ES-I3 (cell line): ENCODE results near the gene HS2ST1.

Source experiments
- H3K36me3 ChIP-seq: 2 replicates; pipeline ENCODE4 v1.6.1; 2013; ENCODE audit warnings: mild to moderate bottlenecking, low read length, control low read depth, moderate library complexity; ENCODE audit not compliant: insufficient read depth
- H3K4me1 ChIP-seq: 2 replicates; pipeline ENCODE4 v1.6.1; 2013; ENCODE audit warnings: mild to moderate bottlenecking, control low read depth, low read length; ENCODE audit not compliant: insufficient read depth
- H3K9ac ChIP-seq: 2 replicates; pipeline ENCODE4 v1.6.1; 2013; ENCODE audit warnings: low read depth, mild to moderate bottlenecking, low read length, moderate library complexity
- H3K9me3 ChIP-seq: 2 replicates; pipeline ENCODE4 v1.6.1; 2013; ENCODE audit warnings: mild to moderate bottlenecking, low read length, moderate library complexity; ENCODE audit not compliant: control insufficient read depth, insufficient read depth

HS2ST1 gene

DNA sequence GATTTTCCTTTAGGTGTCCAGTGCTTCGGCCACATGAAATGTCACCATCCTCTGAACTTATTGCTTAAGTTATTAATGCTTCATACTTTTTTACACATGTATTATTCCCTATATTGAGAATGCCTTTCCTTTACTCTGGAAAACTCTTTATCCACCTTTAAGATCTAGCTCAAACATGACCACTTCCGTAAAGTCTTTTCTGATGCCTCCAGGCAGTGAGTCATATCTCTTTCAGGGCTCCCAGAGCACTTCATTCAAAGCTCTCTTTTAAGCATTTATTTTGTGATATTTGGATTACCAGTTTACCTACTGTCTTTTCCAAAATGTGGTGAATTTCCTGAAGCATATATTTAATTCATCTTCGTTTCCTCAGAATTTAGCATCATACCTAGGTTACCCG, 178.9 kb downstream of the HS2ST1 start:
- Histone ChIP-seq H3K9me3 (no peaks in the 10 kb centered on the region), H3K9ac (no peak overlapping the region), H3K4me1 (peaks cover 11% of the 10 kb centered on the region), H3K36me3 (no peaks in the 10 kb centered on the region)

DNA sequence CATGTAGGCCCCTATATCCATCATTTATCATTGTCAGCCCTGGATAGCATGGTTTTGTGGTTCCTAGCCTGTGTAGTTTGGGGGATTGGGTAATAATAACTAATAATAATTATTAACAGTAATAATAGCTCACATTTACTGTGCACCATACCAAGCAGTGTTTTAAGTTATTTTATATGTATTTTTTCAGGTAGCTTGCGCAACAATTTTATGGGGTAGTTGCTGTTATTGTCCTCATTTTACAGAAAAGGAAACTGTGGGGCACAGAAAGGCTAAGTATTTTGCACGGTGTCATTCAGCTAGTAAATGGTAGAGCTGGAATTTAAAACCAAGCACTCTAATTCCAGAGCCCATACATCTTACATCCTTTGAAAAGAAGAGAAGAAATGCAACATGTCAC, 179.8 kb downstream of the HS2ST1 start:
- no peak overlapping the region for H3K9ac ChIP-seq
- peaks cover 9% of the 10 kb centered on the region for H3K4me1 ChIP-seq
- H3K36me3 ChIP-seq: no peaks in the 10 kb centered on the region
- no peaks in the 10 kb centered on the region for H3K9me3 ChIP-seq

DNA sequence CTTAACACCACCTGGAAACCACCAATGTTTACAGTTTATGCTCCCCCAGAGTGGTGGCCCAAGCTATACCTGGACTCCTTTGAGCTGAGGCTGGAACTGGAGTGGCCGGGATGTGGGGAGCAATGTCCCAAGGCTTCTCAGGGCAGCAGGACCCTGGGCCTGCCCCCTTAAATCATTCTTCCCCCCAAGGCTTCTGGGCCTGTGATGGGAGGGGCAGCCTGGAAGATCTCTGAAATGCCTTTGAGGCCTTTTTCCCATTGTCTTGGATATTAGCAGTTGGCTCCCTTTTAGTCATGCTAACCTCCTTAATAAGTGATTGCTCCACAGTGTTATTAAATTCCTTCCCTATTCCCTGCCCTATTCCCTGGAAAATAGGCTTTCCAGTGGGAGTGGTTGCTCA, 185.8 kb downstream of the HS2ST1 start:
- Histone ChIP-seq H3K4me1 (0 out of 2 replicates have a peak, but pooled peaks cover 4% of the 10 kb centered on the region), H3K9ac (no peak overlapping the region), H3K36me3 (no peaks in the 10 kb centered on the region), H3K9me3 (peaks cover 12% of the 10 kb centered on the region; the same call in 1 of the 2 replicates)

DNA sequence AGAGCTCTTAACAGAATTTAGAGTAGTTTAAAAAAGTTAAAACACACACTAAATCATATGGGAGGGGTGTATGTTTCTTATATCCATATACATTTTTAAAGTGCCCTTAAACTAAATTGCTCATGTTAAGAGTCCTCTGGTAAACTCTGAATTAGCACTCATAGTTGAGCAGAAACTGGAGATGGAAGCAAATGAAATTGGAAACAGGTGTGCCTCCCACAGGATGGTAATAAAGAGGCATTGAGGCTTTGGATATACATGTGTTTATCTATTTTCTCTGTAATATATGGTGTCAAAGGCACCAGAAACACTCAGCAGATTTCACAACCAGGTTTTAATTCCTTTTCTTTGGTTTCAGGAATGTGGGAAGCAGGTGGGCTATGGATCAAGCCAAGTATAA, 188.6 kb downstream of the HS2ST1 start:
- H3K9ac ChIP-seq: no peak overlapping the region
- peaks cover 12% of the 10 kb centered on the region; the same call in 1 of the 2 replicates for H3K9me3 ChIP-seq
- 0 out of 2 replicates have a peak, but pooled peaks cover 4% of the 10 kb centered on the region for H3K4me1 ChIP-seq
- no peaks in the 10 kb centered on the region for H3K36me3 ChIP-seq

DNA sequence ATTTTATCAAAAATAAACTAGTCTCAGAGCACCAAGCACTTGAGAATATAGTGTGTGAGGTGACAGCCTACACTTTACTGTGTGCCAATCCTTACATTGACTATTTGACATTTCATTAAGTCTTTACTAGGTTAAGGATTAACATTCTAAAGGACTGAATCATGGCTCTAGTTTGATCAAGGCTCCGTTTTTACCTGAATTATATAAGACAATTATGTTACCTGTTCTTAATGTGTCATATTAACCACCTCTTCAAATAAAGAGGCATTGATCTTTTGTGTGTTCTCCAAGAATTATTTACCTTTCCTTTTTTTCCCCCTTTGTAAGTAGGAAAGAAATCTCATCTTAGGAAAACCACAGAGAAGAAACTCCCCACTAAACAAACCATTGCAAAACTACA, 189.7 kb downstream of the HS2ST1 start:
- Histone ChIP-seq H3K4me1 (peaks cover 10% of the 10 kb centered on the region), H3K9me3 (peaks cover 12% of the 10 kb centered on the region; the same call in 1 of the 2 replicates), H3K36me3 (no peaks in the 10 kb centered on the region), H3K9ac (no peak overlapping the region)

DNA sequence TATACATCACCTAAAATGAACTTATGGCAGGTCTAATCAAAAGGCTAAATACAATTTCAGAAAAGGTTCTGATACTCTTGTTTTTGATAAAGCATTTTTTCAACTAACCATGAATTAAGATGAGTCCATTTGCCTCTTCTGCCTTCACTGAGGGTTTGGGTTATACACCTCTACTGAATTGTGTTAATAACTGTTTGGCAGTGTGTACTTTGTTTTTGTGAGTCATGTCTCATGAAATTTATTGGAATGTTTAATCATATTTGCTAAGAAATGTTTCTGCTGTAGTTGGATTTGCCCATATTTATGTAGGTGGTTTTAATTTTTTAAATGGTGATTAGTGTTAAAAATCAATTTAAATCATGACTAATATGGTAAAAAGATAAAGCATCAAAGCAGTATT, 190.5 kb downstream of the HS2ST1 start:
- no peaks in the 10 kb centered on the region for H3K36me3 ChIP-seq
- H3K4me1 ChIP-seq: peaks cover 9% of the 10 kb centered on the region
- peaks cover 9% of the 10 kb centered on the region; the same call in 1 of the 2 replicates for H3K9me3 ChIP-seq
- no peak overlapping the region for H3K9ac ChIP-seq

DNA sequence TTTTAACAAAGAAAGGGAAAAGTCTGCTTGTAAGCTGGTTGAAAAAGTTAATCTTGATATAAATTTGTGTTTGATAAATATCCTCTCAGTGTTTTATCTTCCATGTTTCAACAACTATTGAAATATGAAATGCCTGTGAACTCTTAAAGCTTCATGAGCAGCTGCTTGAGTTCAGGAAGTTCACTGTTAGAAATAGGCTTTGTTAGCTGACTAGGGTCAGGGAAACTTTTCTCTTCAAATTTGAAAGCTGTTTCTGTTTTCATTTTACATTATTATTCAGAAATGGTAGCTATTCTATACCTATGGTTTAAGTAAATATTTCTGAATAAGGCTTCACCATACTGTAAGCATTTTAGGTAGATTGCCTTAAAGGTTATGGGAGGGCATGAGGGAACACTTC, 191.7 kb downstream of the HS2ST1 start:
- 0 out of 2 replicates have a peak, but pooled peaks cover 3% of the 10 kb centered on the region for H3K9me3 ChIP-seq
- no peak overlapping the region for H3K9ac ChIP-seq
- H3K4me1 ChIP-seq: peaks cover 6% of the 10 kb centered on the region
- no peaks in the 10 kb centered on the region for H3K36me3 ChIP-seq

DNA sequence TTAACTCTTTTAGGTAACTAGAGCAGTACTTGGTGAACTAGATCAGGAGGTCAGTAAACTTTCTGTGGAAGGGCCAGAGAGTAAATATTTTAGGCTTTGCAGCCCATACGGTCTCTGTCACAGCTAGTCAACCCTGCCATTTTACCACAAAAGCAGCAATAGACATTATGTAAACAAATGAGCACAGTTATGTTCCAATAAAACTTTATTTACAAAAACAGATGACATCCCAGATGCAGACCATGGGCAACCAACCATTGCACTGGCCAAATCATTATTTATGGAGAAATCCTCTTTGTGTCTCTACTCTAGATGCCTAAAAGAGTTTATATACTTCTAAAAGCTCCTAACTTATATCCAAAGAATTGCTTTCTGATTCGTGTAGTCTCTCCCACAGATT, 192.4 kb downstream of the HS2ST1 start:
- Histone ChIP-seq H3K9ac (no peak overlapping the region), H3K9me3 (no peaks in the 10 kb centered on the region), H3K36me3 (no peaks in the 10 kb centered on the region), H3K4me1 (peaks cover 6% of the 10 kb centered on the region)

DNA sequence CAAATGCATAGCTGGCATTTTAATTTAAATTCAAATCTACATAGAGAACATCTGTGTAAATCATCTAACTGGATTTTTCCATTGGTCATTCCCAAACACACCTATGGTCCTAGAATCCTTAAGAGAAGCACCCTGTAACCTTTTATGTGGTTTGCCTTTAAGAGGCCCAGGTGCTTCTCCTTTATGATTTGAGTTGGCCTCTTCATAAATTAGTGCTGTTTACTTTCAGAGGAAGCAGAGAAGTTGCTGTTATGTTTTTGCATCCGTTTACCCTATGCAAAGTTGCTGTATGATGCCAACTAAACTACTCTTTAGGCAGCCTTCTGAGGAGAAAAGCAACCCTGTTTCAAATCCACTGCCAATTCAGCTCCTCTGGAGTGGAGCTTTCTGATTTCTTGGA, 193.8 kb downstream of the HS2ST1 start:
- H3K9ac ChIP-seq: no peak overlapping the region
- H3K4me1 ChIP-seq: peaks cover 6% of the 10 kb centered on the region
- no peaks in the 10 kb centered on the region for H3K36me3 ChIP-seq
- no peaks in the 10 kb centered on the region for H3K9me3 ChIP-seq

DNA sequence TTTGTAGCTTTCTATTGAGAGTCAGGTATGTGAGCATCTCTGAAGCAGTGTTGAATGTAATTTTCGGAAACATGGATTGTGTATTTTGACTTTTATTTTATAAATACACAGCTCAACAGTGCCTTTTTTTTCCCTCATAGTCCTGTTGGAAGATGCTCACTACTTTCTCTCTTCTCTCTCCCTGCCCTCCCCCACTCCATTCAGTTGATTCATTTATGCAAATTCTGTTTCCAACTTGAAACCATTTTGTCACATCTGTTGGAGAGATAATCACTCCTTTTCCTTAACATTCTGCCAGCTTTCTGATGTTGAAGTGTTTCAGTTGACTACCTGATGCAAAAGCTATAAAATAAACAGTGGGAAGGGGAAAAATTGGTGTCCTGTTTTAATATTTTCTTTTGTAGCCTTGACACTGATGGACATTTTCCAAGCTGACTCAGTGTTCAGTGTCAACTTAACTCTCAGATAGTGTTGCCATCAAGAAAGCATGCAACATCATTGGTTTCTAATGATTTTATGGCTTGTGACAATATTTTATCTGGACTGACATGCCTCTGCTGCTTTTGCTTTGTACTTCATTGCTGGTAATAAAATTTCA, 194.5 kb downstream of the HS2ST1 start:
- Histone ChIP-seq H3K4me1 (peaks cover 6% of the 10 kb centered on the region), H3K36me3 (no peaks in the 10 kb centered on the region), H3K9me3 (no peaks in the 10 kb centered on the region), H3K9ac (no peak overlapping the region)

DNA sequence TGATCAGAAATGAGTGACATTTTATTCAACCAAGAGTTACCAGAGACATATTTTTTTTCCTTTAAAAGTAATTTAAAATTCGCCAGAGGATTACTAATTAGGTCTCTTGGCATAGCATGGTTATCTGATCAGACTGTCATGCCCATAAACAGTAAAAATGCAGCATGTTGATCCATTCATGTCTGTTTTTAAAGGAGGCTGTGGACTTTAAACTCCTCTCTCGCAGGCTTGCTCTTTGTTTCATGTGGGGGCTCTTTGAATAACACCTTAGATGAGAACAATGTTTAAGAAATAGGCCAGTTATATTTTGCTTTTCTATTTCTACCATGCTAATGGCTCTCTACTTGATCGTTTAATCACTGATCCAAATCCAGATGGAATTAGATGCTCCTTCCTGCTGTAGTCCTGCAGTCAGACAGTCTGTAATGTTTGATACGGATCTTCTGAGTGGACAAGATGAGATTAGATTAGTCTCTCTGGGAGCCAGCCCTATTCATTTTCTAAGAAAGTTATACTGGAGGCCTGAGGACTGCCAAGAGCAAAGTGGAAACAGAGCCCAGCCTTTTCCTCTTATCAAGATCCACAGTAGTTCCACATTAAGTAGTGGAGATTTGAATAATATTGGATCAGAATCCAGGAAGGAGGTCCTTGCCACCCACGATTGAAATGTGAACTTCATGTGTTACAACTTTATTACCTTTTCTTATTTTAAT, 197.4 kb downstream of the HS2ST1 start:
- Histone ChIP-seq H3K36me3 (no peaks in the 10 kb centered on the region), H3K9ac (no peak overlapping the region)

DNA sequence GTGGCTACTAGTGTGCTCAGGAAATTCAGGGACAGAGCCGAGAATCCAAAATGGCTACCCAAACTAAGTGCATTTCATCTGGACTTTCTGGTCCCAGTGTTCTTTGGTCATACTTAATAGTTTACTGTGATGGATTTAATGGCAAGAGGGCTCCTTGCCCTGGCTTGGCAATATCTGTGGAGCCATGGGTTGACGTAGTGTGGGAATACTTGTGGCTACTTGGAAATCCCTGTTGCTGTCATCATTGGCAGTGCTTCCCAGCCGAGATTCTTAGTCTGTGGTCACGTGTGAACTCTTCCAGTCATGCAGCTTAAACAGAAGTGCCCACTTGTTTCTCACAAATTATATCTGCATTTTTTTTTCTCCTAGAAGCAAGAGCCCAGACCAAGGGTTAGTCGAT, 198.9 kb downstream of the HS2ST1 start:
- Histone ChIP-seq H3K9ac (no peak overlapping the region), H3K4me1 (peaks cover 12% of the 10 kb centered on the region), H3K36me3 (no peaks in the 10 kb centered on the region)

More for the DNA sequence above, 197.4 kb downstream of the HS2ST1 start:
- Histone ChIP-seq H3K9me3 (no peaks in the 10 kb centered on the region), H3K4me1 (peaks cover 6% of the 10 kb centered on the region)

DNA sequence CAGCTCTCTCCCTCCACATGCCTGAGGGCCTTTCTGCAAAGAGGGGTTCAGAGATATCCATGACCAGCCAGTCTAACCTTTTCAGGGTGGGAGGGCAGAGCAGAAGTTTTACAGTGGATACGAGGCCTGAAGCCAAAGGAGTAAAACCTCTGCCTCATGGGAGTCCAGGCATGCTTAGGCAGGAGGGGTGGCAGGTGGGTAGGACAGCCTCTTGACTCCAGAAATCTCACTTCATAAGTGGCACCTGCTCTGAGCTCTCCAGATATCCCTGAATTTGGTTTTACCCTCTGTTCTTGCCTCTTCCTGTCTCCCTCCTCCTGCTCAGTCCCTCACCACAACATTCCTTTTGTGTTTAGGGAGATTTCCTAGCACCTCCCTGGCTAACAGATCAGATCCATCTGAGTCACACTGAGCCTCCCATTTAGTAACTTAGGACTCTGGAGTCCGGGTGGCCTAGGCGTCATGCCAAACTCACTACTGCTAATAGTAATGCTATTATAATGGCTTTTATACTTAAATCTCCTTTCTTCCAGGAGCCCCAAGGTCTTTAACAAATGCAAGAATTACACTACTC, 201.0 kb downstream of the HS2ST1 start:
- Histone ChIP-seq H3K4me1 (peaks cover 8% of the 10 kb centered on the region; the same call in 1 of the 2 replicates), H3K9ac (no peak overlapping the region), H3K36me3 (no peaks in the 10 kb centered on the region), H3K9me3 (no peaks in the 10 kb centered on the region)

More for the DNA sequence above, 198.9 kb downstream of the HS2ST1 start:
- no peaks in the 10 kb centered on the region for H3K9me3 ChIP-seq

DNA sequence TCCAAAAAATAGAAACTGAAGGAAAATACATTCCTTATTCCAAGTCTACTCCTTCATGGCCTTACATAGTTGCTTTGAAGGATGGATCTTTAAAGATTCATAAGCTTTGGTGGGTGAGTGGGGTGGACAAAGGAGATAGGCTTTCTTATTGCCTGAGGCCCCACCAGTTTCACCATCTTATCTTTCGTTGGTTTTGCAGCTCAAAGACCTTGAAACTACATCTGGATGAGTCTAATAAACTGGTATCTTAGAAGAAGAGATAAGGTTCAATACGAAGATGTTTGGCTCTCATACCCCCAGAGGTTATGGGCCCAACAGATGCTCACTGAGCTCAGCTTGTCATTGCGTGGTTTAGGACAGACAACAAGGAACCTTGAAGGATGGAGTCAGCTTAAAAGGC, 201.5 kb downstream of the HS2ST1 start:
- peaks cover 8% of the 10 kb centered on the region; the same call in 1 of the 2 replicates for H3K4me1 ChIP-seq
- H3K36me3 ChIP-seq: no peaks in the 10 kb centered on the region
- no peaks in the 10 kb centered on the region for H3K9me3 ChIP-seq
- H3K9ac ChIP-seq: no peak overlapping the region
